ENCODE results near the gene EPB41L2. TPM values are rescaled to one million over a fixed set of nuclear protein-coding genes. Genes with fewer than 3 reads are reported as not detected.

The EPB41L2 gene
- total RNA-seq, 1 experiment from 2014 or later = 22.5 TPM

DNA sequence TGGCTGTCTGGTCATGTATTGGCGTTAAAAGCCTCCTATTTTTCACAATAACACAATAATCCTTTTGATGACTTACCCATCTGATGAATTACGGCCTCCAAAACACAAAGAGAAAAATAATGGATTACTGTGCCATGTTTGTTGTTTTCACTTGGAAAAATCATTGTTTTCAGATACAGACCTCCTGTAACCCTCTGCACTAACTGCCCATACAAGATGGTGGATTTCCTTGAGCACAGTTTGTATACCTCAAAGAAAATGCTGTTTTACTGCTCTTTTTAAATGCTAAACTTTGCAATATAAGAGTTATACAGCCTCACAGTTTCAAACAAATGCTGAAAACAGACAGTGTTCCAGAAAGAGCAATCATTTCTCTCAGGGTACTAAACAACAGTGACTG lies 174.8 kb downstream of the EPB41L2 start:
- TF ChIP-seq, protein P1, sequence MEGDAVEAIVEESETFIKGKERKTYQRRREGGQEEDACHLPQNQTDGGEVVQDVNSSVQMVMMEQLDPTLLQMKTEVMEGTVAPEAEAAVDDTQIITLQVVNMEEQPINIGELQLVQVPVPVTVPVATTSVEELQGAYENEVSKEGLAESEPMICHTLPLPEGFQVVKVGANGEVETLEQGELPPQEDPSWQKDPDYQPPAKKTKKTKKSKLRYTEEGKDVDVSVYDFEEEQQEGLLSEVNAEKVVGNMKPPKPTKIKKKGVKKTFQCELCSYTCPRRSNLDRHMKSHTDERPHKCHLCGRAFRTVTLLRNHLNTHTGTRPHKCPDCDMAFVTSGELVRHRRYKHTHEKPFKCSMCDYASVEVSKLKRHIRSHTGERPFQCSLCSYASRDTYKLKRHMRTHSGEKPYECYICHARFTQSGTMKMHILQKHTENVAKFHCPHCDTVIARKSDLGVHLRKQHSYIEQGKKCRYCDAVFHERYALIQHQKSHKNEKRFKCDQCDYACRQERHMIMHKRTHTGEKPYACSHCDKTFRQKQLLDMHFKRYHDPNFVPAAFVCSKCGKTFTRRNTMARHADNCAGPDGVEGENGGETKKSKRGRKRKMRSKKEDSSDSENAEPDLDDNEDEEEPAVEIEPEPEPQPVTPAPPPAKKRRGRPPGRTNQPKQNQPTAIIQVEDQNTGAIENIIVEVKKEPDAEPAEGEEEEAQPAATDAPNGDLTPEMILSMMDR (IDR thresholded peaks at IDR 0.05; ENCODE audit: unreplicated experiment) = no peak
- no peaks in the 10 kb centered on the region for H3K4me1 Mint-ChIP-seq (ENCODE audit: insufficient read depth, unreplicated experiment)
- no peaks in the 10 kb centered on the region for H3K27me3 Mint-ChIP-seq (ENCODE audit: insufficient read depth, unreplicated experiment)
- no peak for DNase-seq (ENCODE audit: unreplicated experiment)
- H3K4me3 Mint-ChIP-seq (ENCODE audit: unreplicated experiment) = no peak overlapping the region
- ChIA-PET CTCF (interaction anchor here (0.9 to 9.4 kb wide), 3 partner anchors 11 to 646 kb away, joined by 3 to 200 read pairs (median 3); no protein-coding TSS in a partner anchor), POLR2A (no interaction called here)
- H3K36me3 Mint-ChIP-seq (ENCODE audit: insufficient read depth, unreplicated experiment) = no peaks in the 10 kb centered on the region
- no TSS peak for BruUV-seq (replicated peaks)
- intact Hi-C loops (cut with micrococcal nuclease) = loop anchor here (5.0 kb wide), 2 partner anchors 174 to 279 kb away; partner anchors contain the start of gene EPB41L2
- no peak overlapping the region for H3K27ac Mint-ChIP-seq (ENCODE audit: low read depth, unreplicated experiment)
- no peaks in the 10 kb centered on the region for H3K9me3 Mint-ChIP-seq (ENCODE audit: unreplicated experiment)

DNA sequence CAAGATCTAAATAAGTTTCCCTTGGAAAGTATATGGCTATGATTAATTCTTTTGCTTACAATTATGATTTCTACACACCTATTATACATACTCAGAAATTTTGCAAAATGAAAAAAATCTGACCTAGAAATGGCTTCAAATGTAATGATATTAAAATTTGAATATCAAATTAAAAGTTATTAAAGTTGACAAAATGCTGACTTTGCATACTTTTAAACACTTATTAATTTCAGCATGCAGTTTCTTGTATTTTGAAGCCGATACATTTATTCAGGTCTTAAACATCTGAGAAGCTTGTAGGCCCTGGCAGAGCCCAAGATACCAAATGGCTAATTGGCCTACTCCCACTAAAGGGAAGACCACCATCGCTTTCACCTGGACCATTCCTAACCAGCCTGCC lies 176.1 kb downstream of the EPB41L2 start:
- TF ChIP-seq, protein P1 (IDR thresholded peaks at IDR 0.05; ENCODE audit: unreplicated experiment) = no peak
- POLR2A ChIA-PET = interaction anchor here (0.5 kb wide), 1 partner anchor 796 kb away, joined by 3 read pairs; no protein-coding TSS in a partner anchor
- no peaks in the 10 kb centered on the region for H3K36me3 Mint-ChIP-seq (ENCODE audit: insufficient read depth, unreplicated experiment)
- H3K27ac Mint-ChIP-seq (ENCODE audit: low read depth, unreplicated experiment) = no peak overlapping the region
- no peak for DNase-seq (ENCODE audit: unreplicated experiment)
- CTCF ChIA-PET = interaction anchor here (0.5 to 9.4 kb wide), 6 partner anchors 13 to 850 kb away, joined by 3 to 200 read pairs (median 4); no protein-coding TSS in a partner anchor
- H3K9me3 Mint-ChIP-seq (ENCODE audit: unreplicated experiment) = no peaks in the 10 kb centered on the region
- intact Hi-C loops (cut with micrococcal nuclease) = loop anchor here (5.0 kb wide), 2 partner anchors 175 to 280 kb away; partner anchors contain the start of gene EPB41L2
- no peaks in the 10 kb centered on the region for H3K27me3 Mint-ChIP-seq (ENCODE audit: insufficient read depth, unreplicated experiment)
- no peaks in the 10 kb centered on the region for H3K4me1 Mint-ChIP-seq (ENCODE audit: insufficient read depth, unreplicated experiment)
- no TSS peak for BruUV-seq (replicated peaks)
- H3K4me3 Mint-ChIP-seq (ENCODE audit: unreplicated experiment) = no peak overlapping the region

DNA sequence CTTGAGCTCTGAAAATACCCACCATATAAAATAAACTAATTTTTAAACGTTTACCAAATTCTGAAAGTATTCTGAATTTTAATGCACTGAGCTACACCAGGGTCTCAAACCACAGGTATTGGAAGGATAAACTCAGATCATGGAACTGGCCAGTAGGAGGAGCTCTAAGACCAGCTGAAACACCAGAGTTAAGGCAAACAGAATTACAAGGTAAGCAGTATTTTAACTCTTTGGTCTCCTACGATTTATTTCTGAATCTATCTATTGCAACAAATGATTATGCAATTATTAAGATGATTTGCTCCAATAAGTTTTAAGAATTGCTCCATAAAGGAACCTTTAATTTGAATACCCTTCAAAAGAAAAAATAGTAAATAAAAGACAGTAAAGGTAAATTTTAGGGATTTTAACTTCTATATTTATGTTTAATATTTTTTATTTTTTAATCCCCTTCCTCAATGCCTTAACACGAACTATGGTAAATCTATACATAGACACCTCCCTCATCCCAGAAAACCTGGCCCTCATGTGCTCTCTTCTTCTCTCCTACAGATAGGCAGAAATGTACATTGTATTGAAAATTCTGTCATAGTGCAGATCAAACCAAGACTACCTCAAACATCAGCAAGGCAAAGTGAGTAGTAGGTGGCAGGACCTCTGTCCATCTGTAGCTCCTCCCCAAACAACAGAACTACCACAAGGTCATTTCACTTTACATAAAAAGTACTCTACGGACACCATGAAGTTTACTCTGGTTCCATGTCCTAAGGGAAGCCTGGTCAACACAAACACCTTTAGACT lies 177.5 kb downstream of the EPB41L2 start:
- DNase-seq (ENCODE audit: unreplicated experiment) = peak; percentile 85
- no peaks in the 10 kb centered on the region for H3K36me3 Mint-ChIP-seq (ENCODE audit: insufficient read depth, unreplicated experiment)
- H3K4me3 Mint-ChIP-seq (ENCODE audit: unreplicated experiment) = no peak overlapping the region
- no peaks in the 10 kb centered on the region for H3K27me3 Mint-ChIP-seq (ENCODE audit: insufficient read depth, unreplicated experiment)
- POLR2A ChIA-PET = interaction anchor here (0.5 to 1.5 kb wide), 2 partner anchors 124 to 231 kb away, joined by 4 to 6 read pairs; no protein-coding TSS in a partner anchor
- no peaks in the 10 kb centered on the region for H3K9me3 Mint-ChIP-seq (ENCODE audit: unreplicated experiment)
- intact Hi-C loops (cut with micrococcal nuclease) = loop anchor here (1.0 to 5.0 kb wide), 4 partner anchors 177 to 649 kb away; partner anchors contain the start of gene EPB41L2
- no peak overlapping the region for H3K27ac Mint-ChIP-seq (ENCODE audit: low read depth, unreplicated experiment)
- CTCF ChIA-PET = interaction anchor here (0.5 to 9.4 kb wide), 49 partner anchors 8 to 982 kb away, joined by 3 to 200 read pairs (median 4); partner anchors contain the start of gene MED23
- TF ChIP-seq, protein P1 (IDR thresholded peaks at IDR 0.05; ENCODE audit: unreplicated experiment) = peak; percentile 85
- no peaks in the 10 kb centered on the region for H3K4me1 Mint-ChIP-seq (ENCODE audit: insufficient read depth, unreplicated experiment)
- no TSS peak for BruUV-seq (replicated peaks)

DNA sequence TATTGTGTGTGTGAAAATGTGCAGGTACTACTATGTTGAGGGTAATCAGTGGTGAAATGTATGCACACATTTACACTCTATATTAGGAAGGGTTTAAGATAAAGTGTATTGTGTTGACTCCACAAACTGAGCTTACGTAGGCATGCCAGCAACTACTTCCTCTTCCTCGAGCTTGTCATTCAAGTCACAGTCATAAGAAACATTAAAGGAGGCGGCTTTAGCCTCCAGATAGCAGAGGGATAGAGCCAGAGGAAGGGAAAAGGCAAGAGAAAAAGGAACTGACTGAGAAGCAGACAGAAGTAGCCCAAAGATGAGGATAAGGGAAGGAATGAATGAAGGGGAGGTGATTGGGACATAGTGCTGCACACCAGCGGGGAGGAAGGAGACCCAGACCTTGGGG lies 180.7 kb downstream of the EPB41L2 start:
- intact Hi-C loops (cut with micrococcal nuclease) = no loop called here
- no peaks in the 10 kb centered on the region for H3K9me3 Mint-ChIP-seq (ENCODE audit: unreplicated experiment)
- no peak for DNase-seq (ENCODE audit: unreplicated experiment)
- no peaks in the 10 kb centered on the region for H3K4me1 Mint-ChIP-seq (ENCODE audit: insufficient read depth, unreplicated experiment)
- TF ChIP-seq, protein P1 (IDR thresholded peaks at IDR 0.05; ENCODE audit: unreplicated experiment) = no peak
- H3K27me3 Mint-ChIP-seq (ENCODE audit: insufficient read depth, unreplicated experiment) = no peaks in the 10 kb centered on the region
- no peaks in the 10 kb centered on the region for H3K36me3 Mint-ChIP-seq (ENCODE audit: insufficient read depth, unreplicated experiment)
- no TSS peak for BruUV-seq (replicated peaks)
- POLR2A ChIA-PET = interaction anchor here (0.7 kb wide), 1 partner anchor 52 kb away, joined by 3 read pairs; no protein-coding TSS in a partner anchor
- no peak overlapping the region for H3K27ac Mint-ChIP-seq (ENCODE audit: low read depth, unreplicated experiment)
- CTCF ChIA-PET = interaction anchor here (1.0 to 9.4 kb wide), 3 partner anchors 10 to 651 kb away, joined by 6 to 200 read pairs (median 16); no protein-coding TSS in a partner anchor
- no peak overlapping the region for H3K4me3 Mint-ChIP-seq (ENCODE audit: unreplicated experiment)
